ENCODE results near the gene CLEC3B. TPM values are rescaled to one million over a fixed set of nuclear protein-coding genes. Genes with fewer than 3 reads are reported as not detected.

The CLEC3B gene
- polyA plus RNA-seq, 3 donors, result 3.9 to 22.7 (median 14.5) TPM

GRCh38 chr3:45055411-45056143 lies 29.5 kb downstream of the CLEC3B start:
- H3K4me2 ChIP-seq (replicated peaks; ENCODE audit: extremely low read depth, low read length, poor library complexity, severe bottlenecking), result peak overlapping the region; percentile 49
- peak overlapping the region; percentile 12 for H3K9ac ChIP-seq (ENCODE audit: insufficient read depth, low read length, poor library complexity, severe bottlenecking)
- H3K9me3 ChIP-seq (replicated peaks in 1 of 2; ENCODE audit: control insufficient read depth in 1 of 2, insufficient read depth in 1 of 2, low read length in 2 of 2), result no peaks in the 10 kb centered on the region
- H3K9me3 Mint-ChIP-seq, result peaks cover 0 to 6% (median 0%) of the 10 kb centered on the region in 7 donors
- intact Hi-C loops (cut with micrococcal nuclease), result loop anchor here in 1 of 2 donors (5.0 kb wide), 1 partner anchor 67 kb away; no protein-coding TSS in a partner anchor
- no peaks in the 10 kb centered on the region for H3K27me3 ChIP-seq (ENCODE audit: control insufficient read depth in 2 of 2, insufficient read depth in 2 of 2, low read length in 2 of 2)
- peaks cover 57% of the 10 kb centered on the region for H3K4me1 Mint-ChIP-seq
- WGBS (ENCODE audit: insufficient coverage), result no CpG with 5 or more reads among the region's 7 CpGs
- peaks cover 49 to 62% of the 10 kb centered on the region in 2 donors for H3K4me1 ChIP-seq (ENCODE audit: control insufficient read depth in 1 of 2, insufficient read depth in 2 of 2, low read length in 2 of 2)
- H3K27ac Mint-ChIP-seq, result peak overlapping the region; percentile 88 to 97 (median 93)
- H4K20me1 ChIP-seq (ENCODE audit: insufficient read depth, low read length), result no peaks in the 10 kb centered on the region
- H3K4me3 ChIP-seq (replicated peaks in 1 of 3; ENCODE audit: low read depth in 2 of 3, low read length in 3 of 3), result peak overlapping the region in 1 of 3 experiments; percentile 27
- no peaks in the 10 kb centered on the region for H3K36me3 Mint-ChIP-seq
- peak in 2 of 3 donors; percentile 48 to 56 for DNase-seq
- no peak overlapping the region for H2AFZ ChIP-seq (ENCODE audit: insufficient read depth, low read depth, low read length, poor library complexity, severe bottlenecking)
- H3K27me3 Mint-ChIP-seq (ENCODE audit: low read depth in 3 of 3), result peaks cover 0 to 2% (median 2%) of the 10 kb centered on the region in 3 donors
- H3K4me3 Mint-ChIP-seq, result peak overlapping the region in 1 of 2 donors; percentile 2
- peak; percentile 9 for TF ChIP-seq CTCF (IDR thresholded peaks at IDR 0.05)
- H3K27ac ChIP-seq (ENCODE audit: low read depth in 1 of 2, low read length in 2 of 2), result peak overlapping the region; percentile 26 to 82
- no peaks in the 10 kb centered on the region for H3K36me3 ChIP-seq (replicated peaks in 1 of 2; ENCODE audit: control insufficient read depth in 1 of 2, insufficient read depth in 2 of 2, low read length in 2 of 2)
- no peaks in the 10 kb centered on the region for H3K79me2 ChIP-seq (ENCODE audit: insufficient read depth, low read length)

GRCh38 chr3:45056608-45057301 lies 30.7 kb downstream of the CLEC3B start:
- WGBS (ENCODE audit: insufficient coverage), result no CpG with 5 or more reads among the region's 5 CpGs
- Histone ChIP-seq H4K20me1 (ENCODE audit: insufficient read depth, low read length) (no peaks in the 10 kb centered on the region), H3K9me3 (replicated peaks in 1 of 2; ENCODE audit: control insufficient read depth in 1 of 2, insufficient read depth in 1 of 2, low read length in 2 of 2) (no peaks in the 10 kb centered on the region), H3K27me3 (ENCODE audit: control insufficient read depth in 2 of 2, insufficient read depth in 2 of 2, low read length in 2 of 2) (no peaks in the 10 kb centered on the region), H2AFZ (ENCODE audit: insufficient read depth, low read depth, low read length, poor library complexity, severe bottlenecking) (no peak overlapping the region), H3K36me3 (replicated peaks in 1 of 2; ENCODE audit: control insufficient read depth in 1 of 2, insufficient read depth in 2 of 2, low read length in 2 of 2) (no peaks in the 10 kb centered on the region), H3K79me2 (ENCODE audit: insufficient read depth, low read length) (no peaks in the 10 kb centered on the region), H3K4me2 (replicated peaks; ENCODE audit: extremely low read depth, low read length, poor library complexity, severe bottlenecking) (no peak overlapping the region), H3K4me1 (ENCODE audit: control insufficient read depth in 1 of 2, insufficient read depth in 2 of 2, low read length in 2 of 2) (peaks cover 49 to 62% of the 10 kb centered on the region in 2 donors), H3K27ac (ENCODE audit: low read depth in 1 of 2, low read length in 2 of 2) (peak overlapping the region in 1 of 2 donors; percentile 27), H3K4me3 (replicated peaks in 1 of 3; ENCODE audit: low read depth in 2 of 3, low read length in 3 of 3) (no peak overlapping the region), H3K9ac (ENCODE audit: insufficient read depth, low read length, poor library complexity, severe bottlenecking) (no peak overlapping the region)
- no peak for DNase-seq
- intact Hi-C loops (cut with micrococcal nuclease), result loop anchor here in 1 of 2 donors (5.0 kb wide), 1 partner anchor 66 kb away; no protein-coding TSS in a partner anchor
- no peak overlapping the region for H3K4me3 Mint-ChIP-seq
- TF ChIP-seq CTCF (IDR thresholded peaks at IDR 0.05), result no peak
- H3K4me1 Mint-ChIP-seq, result peaks cover 57% of the 10 kb centered on the region
- no peaks in the 10 kb centered on the region for H3K36me3 Mint-ChIP-seq
- peak overlapping the region; percentile 52 to 96 (median 84) for H3K27ac Mint-ChIP-seq
- peaks cover 0 to 2% (median 2%) of the 10 kb centered on the region in 3 donors for H3K27me3 Mint-ChIP-seq (ENCODE audit: low read depth in 3 of 3)
- H3K9me3 Mint-ChIP-seq, result peaks cover 0 to 6% (median 0%) of the 10 kb centered on the region in 7 donors

Measured in CD14-positive monocyte (primary cell).